HG02610 (cell line): ENCODE data around the gene DIAPH1.
A peak's percentile ranks its signal among the peaks of the same experiment; 100 is the strongest.

Experiments
- ATAC-seq: cut with Tn5 transposase; IDR thresholded peaks from one replicate; pipeline ENCODE4 v1.9.1; 2021; ENCODE audit warnings: mild to moderate bottlenecking, moderate library complexity; ENCODE audit not compliant: unreplicated experiment

Gene DIAPH1

GRCh38 chr5:141618804-141619554 lies at the start of gene DIAPH1:
Gene DIAPH1 (minus strand): TSS chr5:141619000. CDS start chr5:141618914, 86 bp downstream.
- peak; percentile 88 for ATAC-seq

GRCh38 chr5:141665995-141666940 lies 47.5 kb upstream of the DIAPH1 start:
- no peak for ATAC-seq

GRCh38 chr5:141664733-141665461 lies 46.1 kb upstream of the DIAPH1 start:
- peak; percentile 96 for ATAC-seq

GRCh38 chr5:141663506-141663905 lies 44.7 kb upstream of the DIAPH1 start:
- ATAC-seq, result no peak

- no peak for ATAC-seq
Measured at GRCh38 chr5:141662028-141662427, 43.2 kb upstream of the DIAPH1 start.

GRCh38 chr5:141657937-141658545 lies 39.2 kb upstream of the DIAPH1 start:
- peak; percentile 91 for ATAC-seq

- ATAC-seq, result no peak
Measured at GRCh38 chr5:141657404-141657803, 38.6 kb upstream of the DIAPH1 start.

- no peak for ATAC-seq
Measured at GRCh38 chr5:141656396-141656795, 37.6 kb upstream of the DIAPH1 start.

GRCh38 chr5:141655020-141655419 lies 36.2 kb upstream of the DIAPH1 start:
- ATAC-seq, result no peak

- ATAC-seq, result no peak
Measured at GRCh38 chr5:141654298-141654697, 35.5 kb upstream of the DIAPH1 start.

- no peak for ATAC-seq
Measured at GRCh38 chr5:141651728-141652105, 32.9 kb upstream of the DIAPH1 start.

GRCh38 chr5:141650851-141651727 lies 32.3 kb upstream of the DIAPH1 start, which contains the start of gene FCHSD1:
Gene FCHSD1 (minus strand): TSS chr5:141651418. CDS start chr5:141651368, 50 bp downstream.
- peak; percentile 96 for ATAC-seq

GRCh38 chr5:141649972-141650371 lies 31.2 kb upstream of the DIAPH1 start:
- no peak for ATAC-seq

- ATAC-seq, result no peak
Measured at GRCh38 chr5:141649056-141649688, 30.4 kb upstream of the DIAPH1 start.

GRCh38 chr5:141647851-141648250 lies 29.1 kb upstream of the DIAPH1 start:
- no peak for ATAC-seq

- no peak for ATAC-seq
Measured at GRCh38 chr5:141647242-141647641, 28.4 kb upstream of the DIAPH1 start.

- ATAC-seq, result no peak
Measured at GRCh38 chr5:141646026-141646425, 27.2 kb upstream of the DIAPH1 start.

- peak; percentile 79 for ATAC-seq
Measured at GRCh38 chr5:141641634-141642267, 23.0 kb upstream of the DIAPH1 start.

GRCh38 chr5:141640698-141641097 lies 21.9 kb upstream of the DIAPH1 start:
- ATAC-seq, result no peak
